Measurements from ENCODE around the gene COPRS. TPM values are rescaled to one million over a fixed set of nuclear protein-coding genes. Genes with fewer than 3 reads are reported as not detected.
A peak's percentile ranks its signal among the peaks of the same experiment; 100 is the strongest.

The COPRS gene
- total and polyA plus RNA-seq, 2 experiments from 2014 or later: 51.5 to 62.6 TPM

DNA sequence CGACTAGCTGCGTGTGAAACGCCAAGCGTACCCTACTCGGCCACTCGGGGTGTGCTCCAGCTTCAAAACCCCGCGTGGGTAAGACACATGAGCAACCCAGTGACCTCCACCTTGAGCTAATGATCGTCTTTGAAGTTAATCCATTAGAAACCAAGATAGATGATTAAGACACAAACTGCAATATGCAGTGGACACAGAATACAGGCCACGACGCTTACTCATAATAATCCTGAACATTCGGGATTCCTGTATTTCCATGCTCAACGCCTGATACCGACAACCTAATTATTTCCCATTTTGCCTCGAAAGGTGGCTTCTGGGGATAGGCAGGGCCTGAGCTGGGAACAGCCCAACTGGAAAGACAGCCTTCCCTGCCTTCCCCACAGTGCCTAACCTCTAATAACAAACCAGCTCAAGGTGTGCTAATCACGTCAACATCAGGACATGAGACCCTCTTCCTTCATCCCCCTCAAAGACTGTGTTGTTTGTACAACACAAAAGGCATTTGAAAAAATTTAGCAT is 504 bp upstream of the COPRS start:
- H3F3A ChIP-seq (replicated peaks; ENCODE audit: low read depth): no peaks in the 10 kb centered on the region; the same call in 1 of the 2 replicates
- peaks cover 9% of the 10 kb centered on the region for H3K4me1 ChIP-seq (ENCODE audit: insufficient read depth)
- H3K9me2 ChIP-seq (ENCODE audit: insufficient read depth): no peaks in the 10 kb centered on the region
- H3K36me3 ChIP-seq (ENCODE audit: insufficient read depth): peaks cover 22% of the 10 kb centered on the region
- no peak overlapping the region for H3K27ac ChIP-seq (ENCODE audit: low read depth)
- Mint-ChIP-seq H3K27ac (no peak overlapping the region), H3K9me3 (no peaks in the 10 kb centered on the region), H3K27me3 (ENCODE audit: insufficient read depth, low read depth, poor library complexity) (peaks cover 6% of the 10 kb centered on the region), H3K36me3 (ENCODE audit: low read depth) (peaks cover 20% of the 10 kb centered on the region), H3K4me1 (peaks cover 15% of the 10 kb centered on the region), H3K4me3 (peak overlapping the region; percentile 74)
- DNase-seq (ENCODE audit: low spot score): peak; percentile 42
- peak overlapping the region; percentile 79 for H3K4me3 ChIP-seq
- peaks cover 12% of the 10 kb centered on the region for H4K20me1 ChIP-seq (replicated peaks; ENCODE audit: insufficient read depth)
- H3K79me2 ChIP-seq (replicated peaks; ENCODE audit: insufficient read depth): peaks cover 10% of the 10 kb centered on the region; the same call in 1 of the 2 replicates
- TF ChIP-seq, protein P1, sequence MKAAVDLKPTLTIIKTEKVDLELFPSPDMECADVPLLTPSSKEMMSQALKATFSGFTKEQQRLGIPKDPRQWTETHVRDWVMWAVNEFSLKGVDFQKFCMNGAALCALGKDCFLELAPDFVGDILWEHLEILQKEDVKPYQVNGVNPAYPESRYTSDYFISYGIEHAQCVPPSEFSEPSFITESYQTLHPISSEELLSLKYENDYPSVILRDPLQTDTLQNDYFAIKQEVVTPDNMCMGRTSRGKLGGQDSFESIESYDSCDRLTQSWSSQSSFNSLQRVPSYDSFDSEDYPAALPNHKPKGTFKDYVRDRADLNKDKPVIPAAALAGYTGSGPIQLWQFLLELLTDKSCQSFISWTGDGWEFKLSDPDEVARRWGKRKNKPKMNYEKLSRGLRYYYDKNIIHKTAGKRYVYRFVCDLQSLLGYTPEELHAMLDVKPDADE (IDR thresholded peaks at IDR 0.05): no peak
- H2AFZ ChIP-seq: 0 out of 2 replicates have a peak overlapping the region, but pooled peaks have one; percentile 87
- peak; percentile 59 for ATAC-seq
- peaks cover 6% of the 10 kb centered on the region for H3K27me3 ChIP-seq (ENCODE audit: insufficient read depth)
- peak overlapping the region; percentile 98 for H3K4me2 ChIP-seq

DNA sequence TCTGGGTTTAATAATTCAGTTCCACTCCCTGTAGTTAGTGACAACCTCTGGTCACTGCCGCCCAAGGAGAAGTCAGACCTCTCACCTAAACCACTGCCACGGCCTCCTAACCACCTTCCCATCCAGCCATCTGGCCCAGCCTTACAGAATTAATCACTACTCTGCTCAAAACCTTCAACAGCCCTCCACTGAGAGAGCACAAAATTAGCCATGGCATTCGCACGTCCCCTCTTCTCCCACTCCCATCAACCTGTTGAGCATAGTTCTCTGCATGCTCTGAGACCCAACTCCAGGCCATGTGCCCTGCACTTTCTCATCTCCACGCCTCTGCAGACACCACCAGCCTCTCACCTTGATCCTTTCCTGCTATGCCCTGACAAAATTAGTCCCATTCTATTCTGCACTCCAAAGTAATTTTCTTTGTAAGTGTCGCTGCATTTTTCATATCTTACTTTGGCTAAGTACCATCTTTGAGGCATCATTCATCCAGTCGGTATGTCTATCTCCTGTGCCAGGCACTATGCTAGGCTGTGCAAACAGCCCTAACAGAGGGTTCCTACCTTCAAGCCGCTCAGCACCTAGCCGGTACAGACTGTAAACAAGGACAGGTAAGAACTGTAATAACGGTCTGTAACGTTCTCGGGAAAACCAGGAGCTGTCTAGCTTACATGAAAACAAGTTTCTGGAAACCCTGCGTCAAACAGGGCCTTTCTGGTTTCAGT is 963 bp downstream of the COPRS start:
- no peak overlapping the region for H3K27ac Mint-ChIP-seq
- 0 out of 2 replicates have a peak overlapping the region, but pooled peaks have one; percentile 21 for H3K27ac ChIP-seq (ENCODE audit: low read depth)
- H4K20me1 ChIP-seq (replicated peaks; ENCODE audit: insufficient read depth): peaks cover 12% of the 10 kb centered on the region
- H3K4me2 ChIP-seq: peak overlapping the region; percentile 91
- peaks cover 11% of the 10 kb centered on the region for H3K36me3 Mint-ChIP-seq (ENCODE audit: low read depth)
- H3K9me3 Mint-ChIP-seq: no peaks in the 10 kb centered on the region
- H3K36me3 ChIP-seq (ENCODE audit: insufficient read depth): peaks cover 9% of the 10 kb centered on the region; the same call in 1 of the 2 replicates
- H2AFZ ChIP-seq: peak overlapping the region; percentile 69; the same call in 1 of the 2 replicates
- H3K27me3 Mint-ChIP-seq (ENCODE audit: insufficient read depth, low read depth, poor library complexity): peaks cover 6% of the 10 kb centered on the region
- H3F3A ChIP-seq (replicated peaks; ENCODE audit: low read depth): no peaks in the 10 kb centered on the region; the same call in 1 of the 2 replicates
- H3K4me1 ChIP-seq (ENCODE audit: insufficient read depth): peaks cover 9% of the 10 kb centered on the region
- H3K4me3 ChIP-seq: peak overlapping the region; percentile 73
- no peak for DNase-seq (ENCODE audit: low spot score)
- TF ChIP-seq POLR2AphosphoS5 (IDR thresholded peaks at IDR 0.05; ENCODE audit: low read depth) (no peak), JUNB (IDR thresholded peaks at IDR 0.05; ENCODE audit: unreplicated experiment) (no peak), STAT1 (IDR thresholded peaks at IDR 0.05; ENCODE audit: unreplicated experiment) (no peak)
- TF ChIP-seq, protein P2, sequence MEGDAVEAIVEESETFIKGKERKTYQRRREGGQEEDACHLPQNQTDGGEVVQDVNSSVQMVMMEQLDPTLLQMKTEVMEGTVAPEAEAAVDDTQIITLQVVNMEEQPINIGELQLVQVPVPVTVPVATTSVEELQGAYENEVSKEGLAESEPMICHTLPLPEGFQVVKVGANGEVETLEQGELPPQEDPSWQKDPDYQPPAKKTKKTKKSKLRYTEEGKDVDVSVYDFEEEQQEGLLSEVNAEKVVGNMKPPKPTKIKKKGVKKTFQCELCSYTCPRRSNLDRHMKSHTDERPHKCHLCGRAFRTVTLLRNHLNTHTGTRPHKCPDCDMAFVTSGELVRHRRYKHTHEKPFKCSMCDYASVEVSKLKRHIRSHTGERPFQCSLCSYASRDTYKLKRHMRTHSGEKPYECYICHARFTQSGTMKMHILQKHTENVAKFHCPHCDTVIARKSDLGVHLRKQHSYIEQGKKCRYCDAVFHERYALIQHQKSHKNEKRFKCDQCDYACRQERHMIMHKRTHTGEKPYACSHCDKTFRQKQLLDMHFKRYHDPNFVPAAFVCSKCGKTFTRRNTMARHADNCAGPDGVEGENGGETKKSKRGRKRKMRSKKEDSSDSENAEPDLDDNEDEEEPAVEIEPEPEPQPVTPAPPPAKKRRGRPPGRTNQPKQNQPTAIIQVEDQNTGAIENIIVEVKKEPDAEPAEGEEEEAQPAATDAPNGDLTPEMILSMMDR (conservative IDR thresholded peaks at IDR 0.05; ENCODE audit: low read depth in 2 of 2): no peak
- peaks cover 10% of the 10 kb centered on the region; the same call in 1 of the 2 replicates for H3K79me2 ChIP-seq (replicated peaks; ENCODE audit: insufficient read depth)
- H3K9me2 ChIP-seq (ENCODE audit: insufficient read depth): no peaks in the 10 kb centered on the region
- peak; percentile 40 for ATAC-seq
- H3K4me3 Mint-ChIP-seq: peak overlapping the region; percentile 81
- peaks cover 15% of the 10 kb centered on the region for H3K4me1 Mint-ChIP-seq
- H3K27me3 ChIP-seq (ENCODE audit: insufficient read depth): peaks cover 6% of the 10 kb centered on the region

Measured in GM23338 (cell line).